Middle frontal gyrus (tissue), 1 donor: ENCODE results near the gene WDR77.

ENCODE experiments used
- DNase-seq: peaks from one replicate; pipeline ENCODE4 v3.0.0-alpha.2; 2015; ENCODE audit warnings: low spot score; ENCODE audit errors: extremely low spot score

WDR77 gene

DNA sequence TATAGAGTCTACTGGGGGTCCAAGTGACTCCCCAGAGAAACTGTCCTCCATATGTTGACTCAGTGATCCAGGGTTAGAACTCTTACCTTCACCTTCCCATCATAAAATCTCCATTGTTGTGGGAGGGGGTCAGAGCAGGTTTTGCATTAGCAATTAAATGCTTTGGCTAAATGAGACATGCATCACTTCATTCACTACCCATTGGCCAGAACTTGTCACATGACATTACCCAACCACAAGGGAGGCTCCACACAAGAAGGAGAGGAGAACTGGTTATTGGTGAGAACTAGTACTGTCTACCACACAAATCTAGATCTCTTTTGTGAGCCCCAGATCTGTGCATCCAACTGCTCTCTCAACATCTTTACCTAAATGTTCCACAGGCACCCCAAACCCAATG is 20.5 kb upstream of the WDR77 start:
- no peak for DNase-seq

GRCh38 chr1:111468717-111469100 is 19.7 kb upstream of the WDR77 start:
- no peak for DNase-seq

GRCh38 chr1:111467865-111468716 is 19.0 kb upstream of the WDR77 start:
- no peak for DNase-seq

DNA sequence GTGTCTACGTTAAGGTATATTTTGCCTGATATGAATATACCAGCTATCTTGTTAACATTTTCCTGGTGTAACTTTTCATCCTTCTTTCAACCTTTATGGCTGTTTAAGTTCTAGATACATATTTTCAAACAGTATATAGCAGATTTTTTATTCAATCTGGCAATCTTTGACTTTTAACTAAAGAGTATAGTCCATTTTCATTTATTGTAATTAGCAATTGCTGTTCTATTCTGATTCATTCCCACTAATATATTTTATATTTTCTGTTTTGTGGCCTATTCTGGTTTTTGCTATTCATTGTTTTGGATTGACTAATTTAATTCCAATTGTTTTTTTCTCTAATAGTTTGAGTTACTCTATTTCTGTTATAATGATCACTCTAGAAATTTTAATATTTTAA is 17.4 kb upstream of the WDR77 start:
- no peak for DNase-seq

DNA sequence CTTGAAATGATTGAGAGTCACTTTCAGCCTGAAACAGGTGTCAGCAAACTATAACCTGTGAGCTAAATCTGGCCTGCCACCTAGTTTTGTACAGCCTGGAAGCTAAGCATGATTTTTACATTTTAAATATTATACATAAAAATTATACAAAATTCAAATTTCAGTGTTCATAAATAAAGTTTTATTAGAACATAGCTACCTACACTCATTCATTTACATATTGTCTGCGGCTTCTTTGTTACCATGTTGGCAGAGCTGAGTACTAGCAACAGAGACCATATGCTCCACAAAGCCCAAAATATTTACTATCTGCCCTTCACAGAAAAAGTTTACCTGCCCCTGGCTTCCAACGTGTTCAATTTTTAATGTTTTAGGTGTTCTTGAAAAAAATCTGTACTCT is 16.7 kb upstream of the WDR77 start:
- DNase-seq, result no peak

GRCh38 chr1:111463029-111463683 is 14.1 kb upstream of the WDR77 start:
- no peak for DNase-seq

DNA sequence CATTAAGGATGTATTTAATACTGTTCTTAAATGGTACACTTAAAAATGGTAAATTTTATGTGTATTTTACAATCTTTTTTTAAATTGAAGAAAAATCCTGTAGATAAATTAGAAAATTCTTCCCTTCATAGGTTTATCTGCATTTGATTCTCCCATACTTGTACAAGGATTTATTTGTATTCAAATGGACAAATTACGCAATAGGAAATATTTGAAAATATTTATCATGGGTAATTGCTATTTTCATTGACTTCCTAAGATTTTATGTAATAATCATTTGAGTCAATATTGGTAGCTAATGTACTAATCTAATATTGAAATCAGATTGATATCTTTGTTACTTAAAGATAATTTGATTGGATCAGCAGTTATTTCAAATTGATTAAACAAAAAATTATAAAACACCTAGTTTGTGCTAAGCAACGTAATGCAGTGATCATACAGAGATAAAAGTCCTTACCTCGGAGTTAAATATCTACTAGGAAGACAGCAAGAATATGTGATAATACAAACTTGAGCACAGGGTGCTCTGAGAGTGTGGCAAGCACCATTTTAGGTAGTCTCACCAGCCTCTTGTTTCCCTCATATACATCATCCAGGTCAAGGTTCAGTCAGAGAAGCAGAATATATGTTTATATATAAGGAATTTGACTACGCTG is 13.4 kb upstream of the WDR77 start:
- no peak for DNase-seq

- no peak for DNase-seq
These were observed 12.7 kb upstream of the WDR77 start for GRCh38 chr1:111461765-111462164.

GRCh38 chr1:111455642-111456031 is 6.6 kb upstream of the WDR77 start:
- DNase-seq, result no peak

DNA sequence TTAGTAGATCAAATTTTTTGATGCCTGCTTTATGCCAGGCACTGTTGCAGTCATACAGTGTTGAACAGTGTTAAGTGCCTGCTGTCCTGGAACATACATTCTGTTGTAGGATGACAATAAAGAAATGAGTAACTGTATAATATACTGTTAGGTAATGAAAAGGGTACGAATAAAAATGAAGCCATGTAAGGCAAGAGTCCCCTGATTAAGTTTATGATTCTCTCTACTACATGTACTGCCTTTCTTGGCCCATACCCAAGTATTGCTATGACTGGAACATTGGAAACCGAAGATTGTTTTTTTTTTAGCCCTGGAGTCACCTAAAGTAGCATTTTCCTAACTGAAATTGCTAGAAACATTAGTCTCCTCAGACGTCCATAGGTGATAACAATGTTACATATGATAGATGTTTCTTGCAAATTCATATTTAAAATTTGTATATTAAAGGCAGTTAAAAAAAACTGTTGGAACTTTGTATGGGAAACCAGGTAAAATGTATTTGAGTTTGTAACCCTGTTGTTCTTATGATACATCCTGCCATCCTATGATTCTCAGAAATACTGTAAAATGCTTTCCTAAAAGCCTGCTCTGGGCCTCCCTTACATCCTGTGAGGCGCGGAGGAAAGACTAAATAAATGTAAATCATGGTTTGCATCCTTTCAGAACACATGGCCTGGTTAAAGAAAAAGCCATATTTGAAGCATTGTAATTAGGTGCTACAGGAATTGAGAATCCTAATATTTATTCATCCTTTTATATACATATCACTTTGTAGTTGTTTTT is 6.0 kb upstream of the WDR77 start:
- no peak for DNase-seq

- DNase-seq, result no peak
These were observed 4.7 kb upstream of the WDR77 start for GRCh38 chr1:111453706-111454105.

GRCh38 chr1:111452581-111452980 is 3.5 kb upstream of the WDR77 start:
- no peak for DNase-seq

GRCh38 chr1:111450185-111450584 is 1.1 kb upstream of the WDR77 start:
- no peak for DNase-seq

- no peak for DNase-seq
These were observed 604 bp upstream of the WDR77 start for GRCh38 chr1:111449703-111450017.

DNA sequence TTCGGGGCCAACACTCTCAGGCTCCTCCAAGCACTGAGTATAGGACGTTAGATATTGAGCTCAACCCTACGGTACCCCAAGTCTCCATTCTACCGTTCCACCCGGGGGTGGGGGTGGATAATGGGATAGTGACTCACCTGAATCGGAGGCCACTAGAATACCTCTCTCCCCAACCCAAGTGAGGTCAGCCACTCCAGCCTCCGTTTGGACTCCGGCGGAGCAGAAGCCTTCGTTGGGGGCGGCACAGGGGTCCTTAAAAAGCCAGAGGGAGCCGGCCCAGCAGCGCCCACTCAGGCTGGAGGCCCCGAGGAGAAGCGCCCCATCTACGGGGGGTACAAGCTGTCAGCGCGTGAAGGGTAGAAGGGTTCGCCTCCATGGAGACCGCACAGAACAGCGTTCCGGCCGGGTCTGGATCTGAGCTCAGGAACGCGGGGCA is 556 bp downstream of the WDR77 start:
- DNase-seq, result no peak

GRCh38 chr1:111446967-111447892 is 1.8 kb downstream of the WDR77 start:
- no peak for DNase-seq

DNA sequence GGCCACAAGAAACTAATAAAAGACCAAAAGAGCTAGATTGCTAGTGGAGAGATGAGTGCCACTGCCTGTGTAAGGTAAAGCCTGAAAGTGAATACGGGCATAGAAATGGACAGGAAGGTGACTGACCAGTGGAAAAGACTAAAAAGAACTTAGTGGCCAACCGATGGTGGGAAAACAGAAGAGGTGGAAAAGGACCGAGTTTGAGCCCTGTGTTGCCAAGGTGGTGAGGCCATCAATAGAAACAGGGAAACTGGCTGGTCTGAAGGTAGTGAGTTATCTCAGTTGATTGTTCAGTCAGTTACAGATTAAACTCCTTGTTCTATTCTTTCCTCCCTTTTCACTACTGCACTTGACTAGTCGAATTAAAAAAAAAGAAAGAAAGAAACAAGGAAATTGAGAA is 2.5 kb downstream of the WDR77 start:
- DNase-seq, result no peak

GRCh38 chr1:111444031-111444430 is 5.0 kb downstream of the WDR77 start:
- DNase-seq, result no peak

- DNase-seq, result no peak
These were observed 6.6 kb downstream of the WDR77 start for GRCh38 chr1:111442457-111442856.

DNA sequence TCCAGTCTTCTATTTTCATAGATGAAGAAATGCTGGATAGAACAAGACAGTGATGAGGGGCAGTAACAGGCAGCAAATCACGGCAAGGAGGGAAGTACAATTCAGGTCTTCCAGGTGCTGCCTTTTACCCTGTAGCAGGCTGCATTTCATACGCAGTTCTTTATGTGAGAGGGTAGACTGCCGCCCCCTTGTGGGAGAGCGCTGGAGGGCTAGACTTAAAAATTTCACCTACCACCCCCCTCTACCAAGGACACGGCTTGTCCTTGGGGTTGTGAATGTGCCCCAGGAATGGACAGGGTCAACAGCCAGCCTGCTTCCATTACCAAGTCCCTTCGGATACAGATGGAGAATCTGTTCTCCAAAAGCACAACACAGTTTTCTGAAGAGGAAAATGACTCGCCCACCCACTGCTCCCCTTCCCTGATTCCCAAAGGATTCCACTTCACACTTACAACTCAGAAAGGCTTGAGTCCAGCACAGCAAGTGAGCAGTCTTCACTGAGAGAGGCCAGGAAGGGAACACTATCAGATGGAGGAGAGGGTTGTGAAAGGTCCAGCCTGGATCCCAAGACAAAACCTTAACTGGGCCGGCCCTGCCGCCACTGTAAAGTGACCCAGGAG is 7.4 kb downstream of the WDR77 start:
- DNase-seq, result no peak
